ENCODE data around the gene KANSL3.

The KANSL3 gene

DNA sequence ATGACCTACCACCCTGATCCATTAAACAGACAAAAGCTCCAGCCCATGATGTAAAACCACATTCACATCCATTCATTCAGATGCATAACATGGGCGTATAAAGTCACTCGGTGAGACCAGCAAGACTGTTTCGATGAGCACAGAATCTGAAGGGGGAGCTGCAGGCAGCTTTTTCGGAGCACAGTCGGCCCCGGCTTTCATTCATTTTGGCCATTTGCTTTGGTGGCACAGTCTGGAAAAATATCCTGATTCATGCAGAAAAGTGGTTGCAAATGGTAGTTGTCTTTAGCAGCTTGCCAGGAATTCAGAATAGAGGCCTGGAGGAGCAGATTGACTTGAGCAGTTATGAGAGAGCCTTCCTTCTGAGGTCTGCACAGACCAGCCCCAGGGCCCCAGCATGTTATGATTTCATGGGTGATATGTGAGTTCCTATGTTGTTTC, 90.4 kb downstream of the KANSL3 start:
- no peak overlapping the region for H3K4me3 ChIP-seq (ENCODE audit: low read depth, low read length)
- DNase-seq (ENCODE audit: low read depth) = peak; percentile 66
- TF ChIP-seq, protein P1, sequence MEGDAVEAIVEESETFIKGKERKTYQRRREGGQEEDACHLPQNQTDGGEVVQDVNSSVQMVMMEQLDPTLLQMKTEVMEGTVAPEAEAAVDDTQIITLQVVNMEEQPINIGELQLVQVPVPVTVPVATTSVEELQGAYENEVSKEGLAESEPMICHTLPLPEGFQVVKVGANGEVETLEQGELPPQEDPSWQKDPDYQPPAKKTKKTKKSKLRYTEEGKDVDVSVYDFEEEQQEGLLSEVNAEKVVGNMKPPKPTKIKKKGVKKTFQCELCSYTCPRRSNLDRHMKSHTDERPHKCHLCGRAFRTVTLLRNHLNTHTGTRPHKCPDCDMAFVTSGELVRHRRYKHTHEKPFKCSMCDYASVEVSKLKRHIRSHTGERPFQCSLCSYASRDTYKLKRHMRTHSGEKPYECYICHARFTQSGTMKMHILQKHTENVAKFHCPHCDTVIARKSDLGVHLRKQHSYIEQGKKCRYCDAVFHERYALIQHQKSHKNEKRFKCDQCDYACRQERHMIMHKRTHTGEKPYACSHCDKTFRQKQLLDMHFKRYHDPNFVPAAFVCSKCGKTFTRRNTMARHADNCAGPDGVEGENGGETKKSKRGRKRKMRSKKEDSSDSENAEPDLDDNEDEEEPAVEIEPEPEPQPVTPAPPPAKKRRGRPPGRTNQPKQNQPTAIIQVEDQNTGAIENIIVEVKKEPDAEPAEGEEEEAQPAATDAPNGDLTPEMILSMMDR (IDR thresholded peaks at IDR 0.05; ENCODE audit: low read depth, low read length, missing control alignments) = peak; percentile 31
- in situ Hi-C loops (cut with HindIII; ENCODE audit: low sequenced_read_pairs) = loop anchor here (25.0 kb wide), 1 partner anchor 260 kb away; no protein-coding TSS in a partner anchor

GRCh38 chr2:96547203-96547641, 90.9 kb downstream of the KANSL3 start:
- DNase-seq (ENCODE audit: low read depth) = no peak
- H3K4me3 ChIP-seq (ENCODE audit: low read depth, low read length) = no peak overlapping the region
- in situ Hi-C loops (cut with HindIII; ENCODE audit: low sequenced_read_pairs) = loop anchor here (25.0 kb wide), 1 partner anchor 260 kb away; no protein-coding TSS in a partner anchor
- TF ChIP-seq, protein P1 (IDR thresholded peaks at IDR 0.05; ENCODE audit: low read depth, low read length, missing control alignments) = no peak

GRCh38 chr2:96546797-96547196, 91.3 kb downstream of the KANSL3 start:
- no peak for DNase-seq (ENCODE audit: low read depth)
- in situ Hi-C loops (cut with HindIII; ENCODE audit: low sequenced_read_pairs) = loop anchor here (25.0 kb wide), 1 partner anchor 259 kb away; no protein-coding TSS in a partner anchor
- TF ChIP-seq, protein P1 (IDR thresholded peaks at IDR 0.05; ENCODE audit: low read depth, low read length, missing control alignments) = no peak
- H3K4me3 ChIP-seq (ENCODE audit: low read depth, low read length) = no peak overlapping the region

- DNase-seq (ENCODE audit: low read depth) = no peak
- in situ Hi-C loops (cut with HindIII; ENCODE audit: low sequenced_read_pairs) = loop anchor here (25.0 kb wide), 1 partner anchor 259 kb away; no protein-coding TSS in a partner anchor
- H3K4me3 ChIP-seq (ENCODE audit: low read depth, low read length) = no peak overlapping the region
- TF ChIP-seq, protein P1 (IDR thresholded peaks at IDR 0.05; ENCODE audit: low read depth, low read length, missing control alignments) = no peak
Measured at GRCh38 chr2:96546321-96546720, 91.8 kb downstream of the KANSL3 start.
